HG02798 (cell line): Measurements from ENCODE around the gene GCH1.
"Not testable (repeated sequence)": the region's sequence is repeated elsewhere in the genome, so short reads cannot be mapped to it uniquely, and the experiment has no call there.

Source experiments
- ATAC-seq: cut with Tn5 transposase; IDR thresholded peaks from one replicate; pipeline ENCODE4 v1.9.1; 2021; ENCODE audit warnings: mild to moderate bottlenecking; ENCODE audit not compliant: unreplicated experiment, poor library complexity

Gene GCH1

DNA sequence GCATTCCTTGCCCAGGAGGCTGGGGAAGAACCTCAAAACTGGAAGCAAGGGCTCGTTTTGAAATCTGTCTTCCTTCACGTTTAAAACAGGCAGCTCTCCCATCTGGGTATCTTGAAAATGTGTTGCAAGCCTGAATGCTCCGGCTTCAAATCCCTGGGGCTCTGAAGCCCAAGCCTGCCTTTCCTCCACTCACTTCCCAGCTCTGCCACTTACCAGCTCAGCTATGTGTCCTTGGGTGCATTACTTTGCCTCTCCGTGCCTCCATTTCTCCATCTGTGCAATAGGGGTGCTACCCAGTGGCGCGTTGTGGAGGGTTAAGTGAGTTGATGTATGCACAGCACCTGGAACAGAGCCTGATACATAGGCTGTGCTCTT lies 97.6 kb downstream of the GCH1 start:
- ATAC-seq: no peak

DNA sequence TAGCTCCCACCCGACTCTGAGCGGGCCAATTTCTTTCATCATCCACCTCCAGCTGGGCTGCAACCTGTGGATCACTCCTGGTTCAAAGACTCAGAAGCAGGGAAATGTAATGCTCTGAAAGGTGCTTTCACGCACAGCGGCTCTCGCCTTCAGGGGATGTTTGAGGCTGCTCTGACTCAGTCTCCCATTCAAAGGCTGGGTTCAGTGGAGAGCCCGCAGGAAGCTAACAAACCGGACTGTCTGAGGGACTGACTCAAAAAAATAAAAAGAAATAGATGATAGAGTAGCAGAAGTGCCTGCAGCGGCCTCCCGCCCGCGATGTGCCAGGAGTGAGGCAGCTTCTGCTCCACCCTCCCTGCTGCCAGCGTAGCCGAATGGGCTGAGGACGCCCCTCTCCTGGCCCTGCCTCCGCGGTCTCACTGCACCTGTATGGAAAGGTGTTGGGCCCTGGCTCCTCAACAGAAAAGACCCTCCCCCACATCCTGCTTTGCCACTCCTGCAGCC lies 98.0 kb downstream of the GCH1 start:
- no peak for ATAC-seq

DNA sequence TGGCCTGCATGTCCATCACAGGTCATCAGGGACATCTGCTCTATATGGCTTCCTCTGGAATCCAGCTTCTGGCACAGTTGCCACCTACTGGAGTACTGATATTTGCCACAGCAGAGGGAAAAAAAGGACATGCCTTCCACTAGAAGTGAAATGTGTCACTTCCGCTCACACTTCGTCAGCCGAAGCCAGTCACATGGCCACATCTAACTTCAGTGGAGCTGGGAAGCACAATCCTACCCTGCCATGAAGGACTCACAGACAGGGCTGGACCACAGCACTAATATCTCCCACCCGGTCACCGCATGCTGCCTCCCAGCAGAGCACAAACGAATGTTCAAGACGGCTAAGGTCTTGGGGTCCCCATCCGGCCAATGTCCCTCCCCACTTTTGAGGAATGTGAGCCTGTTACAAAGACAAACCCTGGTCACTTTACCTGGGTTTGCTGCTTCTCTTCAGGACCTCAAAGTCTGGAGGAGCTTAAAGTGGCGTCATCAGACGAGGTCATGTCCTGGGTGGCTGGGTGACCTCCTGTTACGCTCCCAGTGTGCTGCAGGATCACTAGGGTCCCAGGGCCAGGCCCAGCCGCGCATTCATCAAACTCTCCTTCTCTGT lies 98.6 kb downstream of the GCH1 start:
- ATAC-seq: no peak

DNA sequence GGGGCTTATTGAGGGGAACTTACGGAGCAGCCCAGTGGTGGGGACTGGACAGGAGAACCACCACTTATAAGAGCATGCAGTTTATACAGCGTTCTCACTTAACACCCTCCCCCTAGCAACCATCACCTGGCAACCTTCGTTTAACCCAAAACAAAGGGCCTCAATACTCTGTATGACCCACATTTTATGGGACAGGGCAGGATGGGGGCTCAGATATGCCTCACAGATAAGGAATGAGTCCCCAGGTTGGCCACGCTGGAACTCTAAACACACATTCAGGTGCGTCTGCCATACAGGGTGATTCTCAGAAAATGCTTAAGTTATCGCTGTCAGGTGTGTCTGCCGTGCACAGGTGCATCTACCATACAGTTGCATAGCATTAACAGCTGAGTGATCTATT lies 99.2 kb downstream of the GCH1 start:
- no peak for ATAC-seq

DNA sequence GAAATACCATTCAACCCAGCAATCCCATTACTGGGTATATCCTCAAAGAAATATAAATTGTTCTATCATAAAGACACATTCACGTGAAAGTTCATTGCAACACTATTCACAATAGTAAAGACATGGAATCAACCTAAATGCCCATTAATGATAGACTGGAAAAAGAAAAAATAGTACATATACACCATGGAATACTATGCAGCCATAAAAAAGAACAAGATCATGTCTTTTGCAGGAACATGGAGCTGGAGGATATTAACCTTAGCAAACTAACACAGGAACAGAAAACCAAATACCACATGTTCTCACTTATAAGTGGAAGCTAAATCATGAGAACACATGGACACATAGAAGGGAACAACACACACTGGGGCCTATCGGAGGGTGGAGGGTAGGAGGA lies 101.1 kb downstream of the GCH1 start:
- ATAC-seq: not testable (repeated sequence)

DNA sequence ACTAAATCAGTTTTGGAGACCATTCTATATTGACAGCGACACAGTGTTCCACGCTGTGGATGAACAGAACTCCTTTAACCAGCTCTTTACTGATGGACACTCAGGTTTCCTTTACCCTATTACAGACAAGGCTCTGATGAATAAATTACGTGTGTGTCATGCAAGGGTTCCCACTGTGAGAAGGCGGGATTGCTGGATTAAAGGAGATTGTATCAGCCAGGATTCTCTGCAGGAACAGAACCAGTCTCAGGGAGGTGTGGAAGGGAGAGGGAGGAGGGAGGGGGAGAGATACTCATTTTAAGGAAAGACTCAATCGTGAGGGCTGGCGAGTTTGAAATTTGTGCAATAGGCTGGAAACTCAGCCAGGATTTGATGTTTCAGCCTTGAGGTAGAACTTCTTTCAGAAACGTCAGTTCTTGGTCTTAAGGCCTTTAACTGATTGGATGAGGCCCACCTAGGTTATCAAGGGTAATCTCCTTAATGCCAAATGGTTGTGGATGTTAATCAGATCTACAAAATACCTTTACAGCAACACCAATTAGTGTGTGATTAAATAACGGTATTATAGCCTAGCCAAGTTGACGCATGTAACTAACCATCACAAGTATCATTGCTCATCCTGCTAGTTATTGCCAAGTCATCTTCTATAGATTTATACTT lies 104.0 kb downstream of the GCH1 start:
- ATAC-seq: no peak

DNA sequence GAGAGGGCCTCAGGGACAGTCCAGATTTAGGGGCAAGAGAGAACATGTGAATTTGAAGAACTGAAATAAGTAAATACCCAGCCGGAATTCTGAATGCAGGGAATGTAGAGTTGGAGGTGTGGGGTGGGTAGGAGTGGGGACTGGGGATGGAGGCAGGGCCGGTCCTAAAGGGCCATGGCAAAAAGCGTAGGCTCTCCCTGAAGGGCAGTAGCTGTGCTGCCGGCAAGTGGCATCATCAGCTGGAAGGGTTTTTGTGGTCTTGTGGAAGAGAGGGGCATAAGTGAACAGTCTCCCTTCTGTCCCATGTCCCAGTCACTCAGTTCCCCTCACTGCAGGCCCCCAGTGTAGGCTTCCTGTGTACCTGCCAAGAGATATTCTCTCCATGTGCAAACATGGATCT lies 104.6 kb downstream of the GCH1 start:
- ATAC-seq: no peak

DNA sequence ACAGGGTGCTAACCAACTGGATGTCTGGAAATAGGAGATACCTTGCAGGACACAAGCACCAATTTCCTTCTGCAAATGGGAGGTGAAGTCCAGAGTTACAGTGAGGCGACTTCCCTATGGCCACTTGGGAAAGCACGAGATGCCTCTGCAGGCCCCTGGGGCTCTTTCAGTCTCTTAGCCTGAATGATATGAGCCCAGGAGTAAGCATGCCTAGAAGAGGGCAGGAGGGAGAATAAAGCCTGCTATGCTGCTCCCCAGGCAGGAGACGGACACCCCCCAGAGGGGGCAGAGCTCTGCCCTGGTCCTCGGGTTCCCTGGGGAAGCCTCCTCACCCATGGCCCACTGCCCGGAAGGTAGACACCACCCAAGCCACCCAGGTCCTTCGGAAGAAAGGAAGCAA lies 105.1 kb downstream of the GCH1 start:
- ATAC-seq: no peak

DNA sequence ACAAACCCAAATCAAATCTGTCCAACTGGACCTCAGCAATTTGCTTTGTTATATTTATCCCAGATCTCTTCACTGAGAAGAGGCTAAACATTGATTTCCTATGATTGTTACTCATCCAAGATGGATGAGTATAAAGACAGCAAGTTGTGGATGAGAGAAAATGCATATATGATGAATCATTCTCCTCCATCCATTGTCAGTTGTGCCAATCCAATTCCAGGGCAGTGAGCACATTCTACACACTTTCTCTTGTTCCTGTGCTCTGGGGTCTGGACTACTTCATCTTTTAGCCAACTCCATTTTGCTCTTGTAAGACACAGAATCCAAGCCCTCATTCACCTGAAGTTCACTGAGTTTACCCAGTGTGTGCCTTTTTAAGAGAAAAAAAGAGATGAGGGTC lies 105.7 kb downstream of the GCH1 start:
- no peak for ATAC-seq

DNA sequence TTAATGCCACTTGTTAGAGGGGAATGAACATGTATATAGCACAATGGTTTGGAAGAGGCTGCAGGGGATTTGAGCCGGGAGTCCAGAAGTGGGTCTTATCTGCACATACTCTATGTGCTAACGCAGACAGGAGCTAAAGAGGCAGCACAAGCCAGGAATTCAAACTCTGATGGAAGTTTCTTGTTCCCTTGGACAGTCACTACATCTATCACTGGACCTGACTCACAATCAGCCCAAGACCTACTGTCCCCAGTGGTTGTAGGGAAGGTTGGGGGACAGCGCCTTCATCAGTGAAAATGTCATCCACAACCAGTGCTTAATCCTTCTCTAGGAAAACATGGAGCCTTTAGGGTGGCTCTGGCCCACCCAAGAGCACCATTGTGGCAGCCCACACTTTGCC lies 107.8 kb downstream of the GCH1 start:
- no peak for ATAC-seq

DNA sequence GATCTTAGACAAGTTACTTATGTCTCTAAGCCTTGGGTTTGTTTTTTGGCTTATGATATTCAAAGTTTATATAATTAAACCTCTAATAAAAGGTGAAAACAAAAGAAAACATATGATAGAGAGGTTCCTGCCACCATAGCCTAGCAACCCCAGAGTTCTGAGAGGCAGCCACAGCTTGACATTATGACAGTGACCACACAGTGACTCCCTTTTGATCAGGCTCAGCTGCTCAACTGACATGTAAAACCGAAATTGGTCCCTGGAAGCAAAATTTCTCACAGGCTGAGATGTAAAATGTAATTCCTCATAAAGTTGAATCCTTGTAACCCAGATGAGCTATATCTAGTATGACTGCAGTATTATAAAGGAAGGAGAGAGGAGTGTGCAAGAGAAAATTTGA lies 108.5 kb downstream of the GCH1 start:
- no peak for ATAC-seq

DNA sequence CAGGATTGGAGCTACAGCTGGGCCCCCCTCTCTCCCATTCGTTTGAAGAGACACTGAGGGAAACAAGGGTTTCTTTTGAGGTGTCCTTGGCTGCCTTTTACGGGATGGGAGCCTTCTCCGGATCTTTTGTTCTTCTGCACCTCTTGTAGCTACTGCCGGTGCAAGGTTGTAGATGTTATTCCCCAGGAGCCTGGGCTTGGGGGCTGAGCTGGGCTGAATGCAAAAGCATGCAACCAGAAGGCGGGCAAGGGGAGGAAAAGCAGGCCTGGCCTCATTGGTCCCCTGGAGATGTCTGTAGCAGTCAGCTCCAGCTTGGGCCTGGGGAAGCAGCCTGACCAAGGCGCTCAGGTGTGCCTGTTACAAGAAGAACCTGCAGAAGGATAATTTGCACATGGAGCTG lies 110.3 kb downstream of the GCH1 start:
- no peak for ATAC-seq
